HG03520 (cell line): ENCODE results near the gene KLK12.

Experiments
- ATAC-seq: cut with Tn5 transposase; IDR thresholded peaks from one replicate; pipeline ENCODE4 v1.9.1; 2021; ENCODE audit warnings: mild to moderate bottlenecking, moderate library complexity; ENCODE audit not compliant: unreplicated experiment

The KLK12 gene

GRCh38 chr19:51034704-51035103, at the start of gene KLK12:
Gene KLK12, minus strand, starts transcription at chr19:51035002. Its CDS starts 381 bp downstream, at chr19:51034621.
- ATAC-seq, result no peak

- no peak for ATAC-seq
Observed at GRCh38 chr19:51084505-51084904, 49.7 kb upstream of the KLK12 start.

- no peak for ATAC-seq
Observed at GRCh38 chr19:51083783-51084182, 49.0 kb upstream of the KLK12 start.

- ATAC-seq, result no peak
Observed at GRCh38 chr19:51083181-51083580, 48.4 kb upstream of the KLK12 start.

- no peak for ATAC-seq
Observed at GRCh38 chr19:51082611-51083010, 47.8 kb upstream of the KLK12 start, which contains the start of gene KLK14. Gene KLK14, minus strand, starts transcription at chr19:51082887. Its CDS starts 273 bp downstream, at chr19:51082614.

- ATAC-seq, result no peak
Observed at GRCh38 chr19:51081476-51081875, 46.7 kb upstream of the KLK12 start.

GRCh38 chr19:51079481-51080110, 44.8 kb upstream of the KLK12 start:
- no peak for ATAC-seq

GRCh38 chr19:51078731-51079130, 43.9 kb upstream of the KLK12 start:
- ATAC-seq, result no peak

- no peak for ATAC-seq
Observed at GRCh38 chr19:51078104-51078503, 43.3 kb upstream of the KLK12 start.

- no peak for ATAC-seq
Observed at GRCh38 chr19:51076631-51077213, 41.9 kb upstream of the KLK12 start.

GRCh38 chr19:51075998-51076397, 41.2 kb upstream of the KLK12 start:
- ATAC-seq, result no peak

- ATAC-seq, result no peak
Observed at GRCh38 chr19:51071095-51071405, 36.2 kb upstream of the KLK12 start.

GRCh38 chr19:51070334-51071094, 35.7 kb upstream of the KLK12 start:
- ATAC-seq, result no peak

GRCh38 chr19:51066393-51067186, 31.8 kb upstream of the KLK12 start:
- no peak for ATAC-seq

- no peak for ATAC-seq
Observed at GRCh38 chr19:51065221-51065960, 30.6 kb upstream of the KLK12 start.

GRCh38 chr19:51064534-51065220, 29.9 kb upstream of the KLK12 start, which contains the start of gene KLK13:
Gene KLK13, minus strand, starts transcription at chr19:51065092. Its CDS starts 25 bp downstream, at chr19:51065067.
- no peak for ATAC-seq

GRCh38 chr19:51063664-51064063, 28.9 kb upstream of the KLK12 start:
- no peak for ATAC-seq

GRCh38 chr19:51060973-51061372, 26.2 kb upstream of the KLK12 start:
- no peak for ATAC-seq

GRCh38 chr19:51060336-51060735, 25.5 kb upstream of the KLK12 start:
- no peak for ATAC-seq

GRCh38 chr19:51059715-51060114, 24.9 kb upstream of the KLK12 start:
- no peak for ATAC-seq
